Endothelial cell of umbilical vein (primary cell): Measurements from ENCODE around the gene BPHL. TPM values are rescaled to one million over a fixed set of nuclear protein-coding genes. Genes with fewer than 3 reads are reported as not detected.

Experiments used
- BruUV-seq: library from RNA; stranded (reverse); fragments of 400-500 nt; replicated peaks from 2 replicates; lab custom pipeline; 2021; lab: Mats Ljungman, UMichigan
- CTCF ChIA-PET: fragments of 300-600, 350-600 bp; sonication (Branson Sonifier 250); formaldehyde crosslinking; loops from one replicate; lab custom pipeline; 2021; ENCODE audit warnings: antibody characterized with exemption, inconsistent platforms; lab: Charles Lee
- POLR2A ChIA-PET: fragments of 300-600, 350-600 bp; sonication (Branson Sonifier 250); formaldehyde crosslinking; loops from one replicate; lab custom pipeline; 2021; ENCODE audit warnings: antibody characterized with exemption, inconsistent platforms; lab: Charles Lee
- DNase-seq: peaks from one replicate; pipeline ENCODE4 v3.0.0-alpha.2; 2011; ENCODE audit warnings: low read depth, low spot score
- FAIRE-seq: peaks from 2 replicates; lab custom pipeline; 2011; peaks lifted over from hg19 to GRCh38; lab: Jason Lieb, UNC
- H2AFZ ChIP-seq: 2 replicates; pipeline ENCODE4 v1.6.0; 2012; ENCODE audit warnings: low read depth, low read length, control low read depth, inconsistent platforms
- H3K27ac ChIP-seq: 2 replicates; pipeline ENCODE4 v1.5.1; 2011; ENCODE audit warnings: low read depth, mild to moderate bottlenecking, control low read depth, low read length, moderate library complexity; ENCODE audit not compliant: insufficient read depth
- H3K27me3 ChIP-seq, 2 experiments: 2 replicates each; pipeline versions ENCODE4 v1.6.0 to v1.6.1; 2011; ENCODE audit warnings: low read length in 2 of 2, mixed read lengths in 1 of 2; ENCODE audit not compliant: control insufficient read depth in 2 of 2, insufficient read depth in 2 of 2
- H3K36me3 ChIP-seq, 2 experiments: 2 replicates in 1 of 2; 3 replicates in 1 of 2; pipeline ENCODE4 v1.5.1; 2011; ENCODE audit warnings: low read length in 2 of 2, mild to moderate bottlenecking in 1 of 2, moderate library complexity in 1 of 2; ENCODE audit not compliant: control insufficient read depth in 2 of 2, insufficient read depth in 2 of 2; ENCODE audit errors: extremely low read depth in 1 of 2
- H3K4me1 ChIP-seq: 3 replicates; pipeline ENCODE4 v1.5.1; 2011; ENCODE audit warnings: mild to moderate bottlenecking, low read length; ENCODE audit not compliant: control insufficient read depth, insufficient read depth; ENCODE audit errors: extremely low read depth
- H3K4me2 ChIP-seq: 2 replicates; pipeline ENCODE4 v1.6.1; 2011; ENCODE audit warnings: low read length, control low read depth, mixed read lengths; ENCODE audit not compliant: insufficient read depth
- H3K4me3 ChIP-seq, 3 experiments: fragments of 200-600 bp in 1 of 3; sonication (generic), shearing (Covaris generic) in 1 of 3; replicated peaks in 1 of 3; 2 replicates each; pipeline ENCODE4 v1.5.1; 2011 to 2016; ENCODE audit warnings: control low read depth in 3 of 3, low read length in 3 of 3, mild to moderate bottlenecking in 2 of 3, inconsistent platforms in 1 of 3, low read depth in 1 of 3, moderate library complexity in 1 of 3; ENCODE audit not compliant: insufficient read depth in 1 of 3
- H3K79me2 ChIP-seq: 2 replicates; pipeline ENCODE4 v1.6.0; 2012; ENCODE audit warnings: low read length, inconsistent platforms; ENCODE audit not compliant: control insufficient read depth, insufficient read depth
- H3K9ac ChIP-seq: replicated peaks from 2 replicates; pipeline ENCODE3; 2011; ENCODE audit warnings: low read length, control low read depth; ENCODE audit not compliant: insufficient read depth; ENCODE audit errors: extremely low read depth
- H3K9me1 ChIP-seq: replicated peaks from 3 replicates; pipeline ENCODE4 v1.6.0; 2011; ENCODE audit warnings: mild to moderate bottlenecking, low read length; ENCODE audit not compliant: control insufficient read depth, insufficient read depth; ENCODE audit errors: extremely low read depth
- H3K9me3 ChIP-seq: replicated peaks from 2 replicates; pipeline ENCODE4 v1.5.1; 2012; ENCODE audit warnings: low read length, inconsistent platforms; ENCODE audit not compliant: control insufficient read depth, insufficient read depth
- H4K20me1 ChIP-seq: replicated peaks from 2 replicates; pipeline ENCODE3; 2011; ENCODE audit warnings: mild to moderate bottlenecking, low read length; ENCODE audit not compliant: control insufficient read depth, insufficient read depth; ENCODE audit errors: extremely low read depth
- CTCF ChIP-seq, 2 donors: IDR thresholded peaks; 1 replicate in 1 of 2; 2 replicates in 1 of 2; pipeline ENCODE4 v1.5.1; 2011; ENCODE audit warnings: low read length in 2 of 2, mild to moderate bottlenecking in 2 of 2, moderate library complexity in 2 of 2, control low read depth in 1 of 2, inconsistent platforms in 1 of 2, low read depth in 1 of 2; ENCODE audit not compliant: insufficient read depth in 1 of 2; ENCODE audit errors: extremely low read depth in 1 of 2
- EZH2 ChIP-seq: IDR thresholded peaks from 2 replicates; pipeline ENCODE4 v1.6.1; 2012; ENCODE audit warnings: borderline replicate concordance, low read depth, mild to moderate bottlenecking, moderate library complexity, low read length, inconsistent platforms; ENCODE audit not compliant: severe bottlenecking
- FOS ChIP-seq: IDR thresholded peaks from 2 replicates; pipeline ENCODE4 v1.6.1; 2011; ENCODE audit warnings: mild to moderate bottlenecking, low read length, moderate library complexity, borderline replicate concordance; ENCODE audit not compliant: insufficient read depth
- GATA2 ChIP-seq: IDR thresholded peaks from 2 replicates; pipeline ENCODE4 v1.7.0; 2011; ENCODE audit warnings: low read depth, mild to moderate bottlenecking, moderate library complexity, mixed read lengths, low read length; ENCODE audit not compliant: insufficient read length, insufficient read depth
- JUN ChIP-seq: IDR thresholded peaks from 2 replicates; pipeline ENCODE4 v1.6.1; 2011; ENCODE audit warnings: borderline replicate concordance, low read depth; ENCODE audit not compliant: insufficient read length, insufficient read depth
- MAX ChIP-seq: IDR thresholded peaks from 2 replicates; pipeline ENCODE4 v1.6.1; 2011; ENCODE audit not compliant: insufficient read depth, insufficient read length
- MYC ChIP-seq: IDR thresholded peaks from one replicate; pipeline ENCODE4 v1.6.1; 2011; ENCODE audit warnings: mild to moderate bottlenecking, low read depth, low read length
- POLR2A ChIP-seq: IDR thresholded peaks from 2 replicates; pipeline ENCODE4 v1.6.1; 2012; ENCODE audit warnings: low read depth, mild to moderate bottlenecking, control low read depth, low read length
- POLR2AphosphoS5 ChIP-seq: IDR thresholded peaks from 2 replicates; pipeline ENCODE4 v1.6.1; 2012; ENCODE audit warnings: low read depth, mild to moderate bottlenecking, control low read depth, low read length, moderate library complexity; ENCODE audit not compliant: insufficient read depth
- dilution Hi-C: fragments of 300-500 bp; cut with MboI; formaldehyde crosslinking; loops from one replicate; pipeline ENCODE4 v1.15.0; 2019; ENCODE audit warnings: low sequenced_read_pairs; ENCODE audit not compliant: extremely low pct_ligation_motif_present
- intact Hi-C: fragments of 100-400 bp; cut with micrococcal nuclease; formaldehyde crosslinking; loops from one replicate; pipeline ENCODE4 v1.10.0; 2022
- polyA plus RNA-seq, 4 experiments: library from polyadenylated mRNA; depleted of rRNA in 3 of 4; stranded (reverse) in 3 of 4; unstranded in 1 of 4; fragments of >200 nt; gene quantifications; 2 replicates each; pipeline versions ENCODE4 v1.2.1 to v1.2.3, GENCODE V29; 2011 to 2012; ENCODE audit warnings: missing spikeins in 1 of 4
- total RNA-seq: library from RNA; stranded (reverse); gene quantifications from 2 replicates; pipeline ENCODE4 v1.2.3, GENCODE V29; 2021

The BPHL gene
- total and polyA plus RNA-seq, 2 donors (not counting 3 experiments of a cell fraction or from before 2014, with no cell fraction given): 12.3 to 14.8 TPM

- TF ChIP-seq MAX: no peak
- no peak for TF ChIP-seq POLR2A
- TF ChIP-seq FOS: no peak
- TF ChIP-seq GATA2: no peak
- no peak for TF ChIP-seq JUN
- TF ChIP-seq MYC: no peak
- no peak for TF ChIP-seq POLR2AphosphoS5
- TF ChIP-seq EZH2: no peak
- TF ChIP-seq CTCF (IDR thresholded peaks at IDR 0.05; ENCODE audit: extremely low read depth in 1 of 2, insufficient read depth in 1 of 2, low read depth in 1 of 2, low read length in 2 of 2): no peak
- Histone ChIP-seq H3K4me3 (no peak overlapping the region), H3K27me3 (no peaks in the 10 kb centered on the region), H3K36me3 (peaks cover 0 to 8% of the 10 kb centered on the region in 2 experiments), H3K9me3 (no peaks in the 10 kb centered on the region), H3K9ac (no peak overlapping the region), H3K27ac (no peak overlapping the region), H2AFZ (no peak overlapping the region), H3K4me1 (no peaks in the 10 kb centered on the region), H3K9me1 (no peaks in the 10 kb centered on the region), H3K4me2 (no peak overlapping the region), H3K79me2 (peaks cover under 1% of the 10 kb centered on the region), H4K20me1 (no peaks in the 10 kb centered on the region)
- dilution Hi-C loops: no loop called here
- POLR2A ChIA-PET: no interaction called here
- intact Hi-C loops: no loop called here
- CTCF ChIA-PET: interaction anchor here (1.4 to 2.0 kb wide), 2 partner anchors 87 to 101 kb away, joined by 3 to 4 read pairs; no protein-coding TSS in a partner anchor
- FAIRE-seq (no peak), DNase-seq (no peak)
- BruUV-seq: no TSS peak
These were observed 33.2 kb downstream of the BPHL start for GRCh38 chr6:3151691-3152090.
